Epithelial cell of proximal tubule (primary cell): ENCODE results near the gene MS4A15. TPM values are rescaled to one million over a fixed set of nuclear protein-coding genes. Genes with fewer than 3 reads are reported as not detected.
"Not testable (repeated sequence)": the region's sequence is repeated elsewhere in the genome, so short reads cannot be mapped to it uniquely, and the experiment has no call there.

Source experiments
- DNase-seq: peaks from one replicate; pipeline ENCODE4 v3.0.0-alpha.2; 2011; ENCODE audit warnings: low read depth
- H3K4me3 ChIP-seq: 2 replicates; pipeline ENCODE4 v1.5.1; 2011; ENCODE audit warnings: low read depth, mild to moderate bottlenecking, low read length
- CTCF ChIP-seq: conservative IDR thresholded peaks from 2 replicates; pipeline ENCODE4 v1.5.1; 2012; ENCODE audit warnings: low read depth, mild to moderate bottlenecking, low read length
- total RNA-seq: library from RNA; depleted of rRNA; stranded (reverse); fragments of >200 nt; gene quantifications from 2 replicates; pipeline ENCODE4 v1.2.3, GENCODE V29; 2015

The MS4A15 gene
- total RNA-seq, 1 donor from 2014 or later, result not detected

GRCh38 chr11:60810151-60810550 is 53.5 kb downstream of the MS4A15 start:
- no peak overlapping the region for H3K4me3 ChIP-seq
- DNase-seq, result no peak
- no peak for TF ChIP-seq CTCF

DNA sequence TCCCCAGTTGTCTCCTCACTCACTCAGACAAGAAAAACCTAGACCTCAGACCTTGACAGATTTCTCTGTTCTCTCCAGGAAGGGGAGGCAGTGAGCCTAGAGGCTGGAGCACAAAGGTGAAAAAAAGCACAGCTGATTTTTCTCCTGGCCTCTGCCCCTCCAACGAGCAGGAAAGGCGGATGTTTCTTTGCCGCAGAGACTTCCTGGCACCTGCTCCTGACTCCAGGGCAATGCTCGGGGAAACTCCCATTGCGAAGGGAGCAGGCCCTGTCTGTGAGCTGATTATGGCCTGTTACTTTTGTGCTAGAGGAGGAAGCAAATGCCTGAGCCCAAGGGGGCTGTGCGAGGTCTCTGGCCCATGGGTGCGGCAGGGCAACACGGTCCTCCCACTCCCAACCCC is 53.9 kb downstream of the MS4A15 start:
- TF ChIP-seq CTCF, result no peak
- DNase-seq, result no peak
- H3K4me3 ChIP-seq, result no peak overlapping the region

DNA sequence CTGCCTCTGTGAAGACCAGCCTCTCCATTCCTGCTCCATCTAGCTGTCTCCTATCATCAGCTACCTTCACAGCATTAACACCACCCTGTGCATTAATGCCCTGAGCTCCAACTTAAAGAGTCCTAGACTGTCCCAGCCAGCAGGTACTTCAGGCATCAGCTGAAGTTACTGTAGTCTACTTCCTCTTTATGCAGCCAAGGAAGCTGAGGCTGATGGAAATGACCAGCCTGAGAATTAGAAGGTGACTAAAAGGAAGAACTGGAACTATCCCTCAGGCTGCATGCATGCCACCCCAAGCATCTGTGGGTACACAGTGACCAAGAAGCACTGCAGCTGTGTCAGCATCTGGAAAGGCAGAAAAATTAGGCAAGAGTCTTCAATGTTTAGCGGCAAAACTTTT is 56.7 kb downstream of the MS4A15 start:
- H3K4me3 ChIP-seq, result no peak overlapping the region
- DNase-seq, result no peak
- TF ChIP-seq CTCF, result no peak

- TF ChIP-seq CTCF, result no peak
- no peak for DNase-seq
- no peak overlapping the region for H3K4me3 ChIP-seq
Measured at GRCh38 chr11:60814112-60814511, 57.4 kb downstream of the MS4A15 start.

DNA sequence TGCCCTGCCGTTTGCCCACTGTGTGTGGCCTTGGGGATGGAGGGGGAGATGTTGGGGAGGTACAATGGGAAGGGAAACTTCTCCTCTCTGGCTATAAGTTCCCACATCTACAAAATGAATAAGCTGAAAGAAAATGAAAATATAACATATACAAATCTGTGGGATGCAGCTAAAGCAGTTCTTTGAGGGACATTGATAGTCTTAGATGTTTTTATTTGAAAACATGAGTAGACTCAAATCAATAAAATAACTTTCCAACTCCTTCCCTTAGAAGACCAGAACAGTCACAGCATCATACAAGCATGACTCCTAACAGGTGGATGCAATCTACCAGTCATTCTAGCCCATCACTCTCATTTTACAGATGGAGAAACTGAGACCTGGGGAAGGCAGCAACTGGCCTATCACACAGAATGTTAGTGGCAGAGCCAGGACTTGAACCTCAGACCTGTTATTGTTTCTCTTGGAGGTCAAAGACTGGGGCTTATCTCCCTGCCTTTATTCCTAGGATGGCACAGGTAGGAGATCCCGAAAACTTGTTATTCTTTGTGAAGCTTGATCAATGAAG is 60.0 kb downstream of the MS4A15 start:
- H3K4me3 ChIP-seq, result no peak overlapping the region
- no peak for TF ChIP-seq CTCF
- no peak for DNase-seq

- H3K4me3 ChIP-seq, result no peak overlapping the region
- TF ChIP-seq CTCF, result no peak
- DNase-seq, result no peak
Measured at GRCh38 chr11:60818057-60818456, 61.4 kb downstream of the MS4A15 start.

DNA sequence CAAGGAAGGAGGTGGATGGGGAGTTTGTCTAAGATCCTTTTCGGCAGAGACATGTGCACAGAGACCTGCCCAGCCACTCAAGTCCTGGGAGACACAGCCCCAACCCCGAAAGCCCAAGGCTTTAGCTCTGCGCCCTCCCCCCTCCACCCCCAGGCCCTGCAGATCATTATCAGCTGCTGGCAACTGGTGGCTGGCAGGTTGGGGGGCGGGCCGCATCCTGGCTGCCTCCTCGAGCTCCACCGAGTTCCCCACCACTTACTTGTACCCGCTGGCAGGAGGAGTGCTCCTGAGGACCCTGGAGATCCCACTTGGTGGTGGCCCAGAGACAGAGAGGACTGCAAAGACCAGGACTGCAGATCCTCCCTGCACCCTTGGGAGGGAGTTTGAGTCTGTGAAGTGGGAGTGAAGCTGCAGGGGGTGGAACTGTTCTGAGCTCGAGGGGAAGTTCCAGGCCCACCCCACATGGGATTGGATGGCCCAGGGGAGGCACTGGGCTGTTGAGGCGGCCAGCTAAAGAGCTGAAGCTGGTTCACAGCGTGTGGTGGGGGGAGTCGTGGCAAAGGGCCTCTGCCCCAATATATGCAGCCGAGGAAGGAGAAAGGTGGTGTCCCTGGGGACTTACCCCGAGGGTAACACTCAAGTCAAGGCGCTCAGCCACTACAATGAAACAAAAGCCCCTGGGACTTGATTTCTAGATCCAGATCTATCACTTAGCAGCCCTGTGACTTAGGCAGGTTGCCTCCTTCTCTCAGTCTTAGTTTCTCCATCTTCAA is 65.3 kb downstream of the MS4A15 start:
- DNase-seq, result no peak
- no peak overlapping the region for H3K4me3 ChIP-seq
- TF ChIP-seq CTCF, result no peak

- not testable (repeated sequence) for H3K4me3 ChIP-seq, DNase-seq
Measured at GRCh38 chr11:60823745-60824306, 67.2 kb downstream of the MS4A15 start.
